Forelimb muscle (tissue), 1 donor: ENCODE measurements around the gene HES5. TPM values are rescaled to one million over a fixed set of nuclear protein-coding genes. Genes with fewer than 3 reads are reported as not detected.
"Not testable (repeated sequence)": the region's sequence is repeated elsewhere in the genome, so short reads cannot be mapped to it uniquely, and the experiment has no call there.

Source experiments
- DNase-seq: peaks from one replicate; pipeline ENCODE4 v3.0.0-alpha.2; 2013; ENCODE audit warnings: low read depth
- polyA plus RNA-seq: library from polyadenylated mRNA; unstranded; fragments of 120-200 nt; gene quantifications from one replicate; pipeline ENCODE4 v1.2.1, GENCODE V29; 2013; ENCODE audit not compliant: insufficient read length

Gene HES5
- 0.56 TPM for polyA plus RNA-seq

- DNase-seq: no peak
Observed at GRCh38 chr1:2529784-2530512, at the start of gene HES5. Gene HES5, minus strand, starts transcription at chr1:2530263. Its CDS starts 99 bp downstream, at chr1:2530164.

GRCh38 chr1:2578758-2579118 lies 48.7 kb upstream of the HES5 start:
- no peak for DNase-seq

GRCh38 chr1:2577565-2578075 lies 47.6 kb upstream of the HES5 start:
- not testable (repeated sequence) for DNase-seq

- DNase-seq: no peak
Observed at GRCh38 chr1:2575801-2576663, 46.0 kb upstream of the HES5 start.

GRCh38 chr1:2574350-2574749 lies 44.3 kb upstream of the HES5 start:
- DNase-seq: no peak

- DNase-seq: no peak
Observed at GRCh38 chr1:2573250-2573920, 43.3 kb upstream of the HES5 start.

GRCh38 chr1:2571348-2571747 lies 41.3 kb upstream of the HES5 start:
- no peak for DNase-seq

GRCh38 chr1:2570332-2570731 lies 40.3 kb upstream of the HES5 start:
- DNase-seq: no peak

GRCh38 chr1:2569703-2570102 lies 39.6 kb upstream of the HES5 start:
- DNase-seq: not testable (repeated sequence)

- no peak for DNase-seq
Observed at GRCh38 chr1:2569060-2569459, 39.0 kb upstream of the HES5 start.

- DNase-seq: not testable (repeated sequence)
Observed at GRCh38 chr1:2568187-2568816, 38.2 kb upstream of the HES5 start.

GRCh38 chr1:2567083-2567679 lies 37.1 kb upstream of the HES5 start:
- DNase-seq: no peak

GRCh38 chr1:2566101-2567045 lies 36.3 kb upstream of the HES5 start:
- DNase-seq: no peak

- no peak for DNase-seq
Observed at GRCh38 chr1:2564815-2565374, 34.8 kb upstream of the HES5 start.

GRCh38 chr1:2564006-2564814 lies 34.1 kb upstream of the HES5 start:
- DNase-seq: no peak

- no peak for DNase-seq
Observed at GRCh38 chr1:2563205-2563604, 33.1 kb upstream of the HES5 start.

GRCh38 chr1:2561898-2562895 lies 32.1 kb upstream of the HES5 start:
- DNase-seq: no peak

- no peak for DNase-seq
Observed at GRCh38 chr1:2561446-2561845, 31.4 kb upstream of the HES5 start.
